Osteoblast (primary cell): ENCODE results near the gene SCAF11. TPM values are rescaled to one million over a fixed set of nuclear protein-coding genes. Genes with fewer than 3 reads are reported as not detected.

Source experiments
- DNase-seq: peaks from one replicate; pipeline ENCODE4 v3.0.0; 2011; ENCODE audit warnings: low spot score, mixed read lengths; ENCODE audit not compliant: insufficient read length; ENCODE audit errors: missing footprints
- H2AFZ ChIP-seq: 2 replicates; pipeline ENCODE4 v1.6.0; 2011; ENCODE audit warnings: mild to moderate bottlenecking, low read length
- H3K27ac ChIP-seq: 2 replicates; pipeline ENCODE4 v1.5.1; 2011; ENCODE audit warnings: mild to moderate bottlenecking, low read depth, low read length, moderate library complexity
- H3K27me3 ChIP-seq: 2 replicates; pipeline ENCODE4 v1.6.0; 2012; ENCODE audit warnings: mild to moderate bottlenecking, control low read depth, inconsistent platforms, low read length, moderate library complexity; ENCODE audit not compliant: insufficient read depth
- H3K36me3 ChIP-seq: 2 replicates; pipeline ENCODE4 v1.5.1; 2011; ENCODE audit warnings: mild to moderate bottlenecking, low read length, control low read depth, moderate library complexity; ENCODE audit not compliant: insufficient read depth
- H3K4me1 ChIP-seq: 2 replicates; pipeline ENCODE4 v1.5.1; 2011; ENCODE audit warnings: mild to moderate bottlenecking, low read length, control low read depth, moderate library complexity; ENCODE audit not compliant: insufficient read depth
- H3K4me2 ChIP-seq: 2 replicates; pipeline ENCODE4 v1.6.0; 2011; ENCODE audit warnings: mild to moderate bottlenecking, low read length; ENCODE audit not compliant: insufficient read depth
- H3K4me3 ChIP-seq: fragments of 200-600 bp; sonication (generic); 3 replicates; pipeline ENCODE4 v1.5.1; 2012; ENCODE audit warnings: mild to moderate bottlenecking, low read length, inconsistent platforms; ENCODE audit not compliant: insufficient read depth
- H3K79me2 ChIP-seq: 2 replicates; pipeline ENCODE4 v1.6.0; 2012; ENCODE audit warnings: mild to moderate bottlenecking, low read length, control low read depth, inconsistent platforms; ENCODE audit not compliant: insufficient read depth
- H3K9me3 ChIP-seq: 2 replicates; pipeline ENCODE4 v1.5.1; 2011; ENCODE audit warnings: low read depth, low read length, control low read depth
- H4K20me1 ChIP-seq: 2 replicates; pipeline ENCODE4 v1.6.0; 2012; ENCODE audit warnings: mild to moderate bottlenecking, low read length, control low read depth; ENCODE audit not compliant: insufficient read depth
- small RNA-seq: library from RNA; depleted of rRNA; stranded (forward); fragments of <200 nt; gene quantifications from one replicate; pipeline ENCODE3, GENCODE V24; 2012
- total RNA-seq: library from RNA; depleted of rRNA; stranded (reverse); fragments of >200 nt; gene quantifications from 2 replicates; pipeline ENCODE4 v1.2.3, GENCODE V29; 2012
- TF ChIP-seq, protein P1 (sequence below): IDR thresholded peaks from 2 replicates; pipeline ENCODE4 v1.5.1; 2011; ENCODE audit warnings: mild to moderate bottlenecking, low read depth, low read length, moderate library complexity; ENCODE audit errors: extremely low read depth

Gene SCAF11
- total RNA-seq, 1 donor = 132 TPM

DNA sequence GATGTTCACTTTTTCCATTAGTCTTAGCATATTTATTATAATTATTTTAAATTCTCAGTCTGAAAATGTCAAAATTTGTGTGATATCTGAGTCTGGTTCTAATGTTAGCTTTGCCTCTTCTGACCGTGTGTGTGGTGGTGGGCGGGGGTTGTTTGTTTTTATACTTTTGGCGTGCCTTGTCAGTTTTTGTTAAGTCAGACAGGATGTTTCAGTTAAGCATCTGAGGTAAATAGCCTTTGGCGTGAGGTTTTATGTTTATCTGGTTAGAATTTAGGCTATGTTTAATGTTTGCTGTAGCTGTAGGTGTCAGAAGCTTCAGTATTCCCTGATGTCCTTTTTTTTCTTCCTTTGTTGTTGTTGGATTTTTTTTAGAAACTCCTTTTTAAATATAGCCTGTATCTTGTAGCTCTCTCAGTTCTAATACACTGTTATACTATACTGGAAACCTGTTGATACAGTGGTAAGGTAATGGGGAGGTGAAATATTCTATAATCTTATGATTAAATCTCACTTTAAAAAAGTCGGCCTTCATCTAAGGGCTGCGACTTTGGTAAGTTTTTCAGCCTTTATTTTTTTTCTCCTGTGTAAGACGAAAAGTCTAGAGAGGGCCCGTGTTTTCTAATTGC is 111.6 kb downstream of the SCAF11 start:
- H3K9me3 ChIP-seq = no peaks in the 10 kb centered on the region
- no peaks in the 10 kb centered on the region for H3K79me2 ChIP-seq
- H3K4me2 ChIP-seq = no peak overlapping the region
- no peak overlapping the region for H3K27ac ChIP-seq
- no peaks in the 10 kb centered on the region for H3K27me3 ChIP-seq
- H3K36me3 ChIP-seq = no peaks in the 10 kb centered on the region
- no peaks in the 10 kb centered on the region for H3K4me1 ChIP-seq
- DNase-seq = no peak
- TF ChIP-seq, protein P1, sequence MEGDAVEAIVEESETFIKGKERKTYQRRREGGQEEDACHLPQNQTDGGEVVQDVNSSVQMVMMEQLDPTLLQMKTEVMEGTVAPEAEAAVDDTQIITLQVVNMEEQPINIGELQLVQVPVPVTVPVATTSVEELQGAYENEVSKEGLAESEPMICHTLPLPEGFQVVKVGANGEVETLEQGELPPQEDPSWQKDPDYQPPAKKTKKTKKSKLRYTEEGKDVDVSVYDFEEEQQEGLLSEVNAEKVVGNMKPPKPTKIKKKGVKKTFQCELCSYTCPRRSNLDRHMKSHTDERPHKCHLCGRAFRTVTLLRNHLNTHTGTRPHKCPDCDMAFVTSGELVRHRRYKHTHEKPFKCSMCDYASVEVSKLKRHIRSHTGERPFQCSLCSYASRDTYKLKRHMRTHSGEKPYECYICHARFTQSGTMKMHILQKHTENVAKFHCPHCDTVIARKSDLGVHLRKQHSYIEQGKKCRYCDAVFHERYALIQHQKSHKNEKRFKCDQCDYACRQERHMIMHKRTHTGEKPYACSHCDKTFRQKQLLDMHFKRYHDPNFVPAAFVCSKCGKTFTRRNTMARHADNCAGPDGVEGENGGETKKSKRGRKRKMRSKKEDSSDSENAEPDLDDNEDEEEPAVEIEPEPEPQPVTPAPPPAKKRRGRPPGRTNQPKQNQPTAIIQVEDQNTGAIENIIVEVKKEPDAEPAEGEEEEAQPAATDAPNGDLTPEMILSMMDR = no peak
- no peak overlapping the region for H3K4me3 ChIP-seq
- H4K20me1 ChIP-seq = no peaks in the 10 kb centered on the region
- no peak overlapping the region for H2AFZ ChIP-seq

DNA sequence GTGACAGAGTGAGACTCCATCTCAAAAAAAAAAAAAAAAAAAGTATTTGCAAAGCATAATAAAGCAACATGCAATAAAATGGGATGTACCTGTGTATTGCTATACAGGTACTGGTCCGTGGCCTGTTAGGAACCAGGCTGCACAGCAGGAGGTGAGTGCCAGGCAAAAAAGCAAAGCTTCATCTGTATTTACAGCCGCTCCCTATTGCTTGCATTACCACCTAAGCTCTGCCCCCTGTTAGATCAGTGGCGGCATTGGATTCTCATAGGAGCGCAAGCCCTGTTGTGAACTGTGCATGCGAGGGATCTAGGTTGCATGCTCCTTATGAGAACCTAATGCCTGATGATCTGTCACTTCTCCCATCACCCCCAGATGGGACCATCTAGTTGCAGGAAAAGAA is 113.3 kb downstream of the SCAF11 start:
- TF ChIP-seq, protein P1 = no peak
- Histone ChIP-seq H2AFZ (no peak overlapping the region), H3K4me3 (no peak overlapping the region), H3K27ac (no peak overlapping the region), H3K36me3 (peaks cover 10% of the 10 kb centered on the region), H3K4me2 (no peak overlapping the region), H3K4me1 (no peaks in the 10 kb centered on the region), H3K9me3 (no peaks in the 10 kb centered on the region), H4K20me1 (no peaks in the 10 kb centered on the region), H3K79me2 (no peaks in the 10 kb centered on the region), H3K27me3 (no peaks in the 10 kb centered on the region)
- no peak for DNase-seq

DNA sequence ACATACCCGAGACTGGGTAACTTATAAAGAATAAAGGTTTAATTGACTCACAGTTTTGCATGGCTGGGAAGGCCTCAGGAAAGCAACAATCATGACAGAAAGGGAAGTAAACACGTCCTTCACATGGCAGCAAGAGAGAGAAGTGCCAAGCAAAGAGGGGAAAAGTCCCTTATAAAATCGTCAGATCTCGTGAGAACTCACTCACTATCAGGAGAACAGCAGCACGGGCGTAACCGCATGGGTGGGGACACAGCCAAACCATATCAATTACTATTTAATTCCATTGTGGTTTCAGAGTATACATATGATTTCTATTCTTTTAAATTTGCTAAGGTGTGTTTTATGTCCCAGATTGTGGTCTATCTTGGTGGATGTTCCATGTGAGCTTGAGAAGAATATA is 117.9 kb downstream of the SCAF11 start:
- Histone ChIP-seq H3K27ac (no peak overlapping the region), H2AFZ (no peak overlapping the region), H3K4me3 (no peak overlapping the region), H3K27me3 (no peaks in the 10 kb centered on the region), H4K20me1 (no peaks in the 10 kb centered on the region), H3K4me1 (no peaks in the 10 kb centered on the region), H3K79me2 (no peaks in the 10 kb centered on the region), H3K4me2 (no peak overlapping the region), H3K36me3 (peaks cover 10% of the 10 kb centered on the region), H3K9me3 (no peaks in the 10 kb centered on the region)
- TF ChIP-seq, protein P1 = no peak
- no peak for DNase-seq

Small RNA genes within 50 kb of the gene (small RNA-seq; reads per million reads assigned to genes)
- gene RN7SL246P = not detected
